Measurements from ENCODE around the gene RNASET2. TPM values are rescaled to one million over a fixed set of nuclear protein-coding genes. Genes with fewer than 3 reads are reported as not detected.
A peak's percentile ranks its signal among the peaks of the same experiment; 100 is the strongest.

Gene RNASET2
- total and polyA plus RNA-seq, 2 of the 13 experiments (the other 11 are each of a cell fraction or from before 2014, with no cell fraction given), result 44.6 to 597 TPM

GRCh38 chr6:166955865-166956443 is 396 bp downstream of the RNASET2 start (continued):
- TF ChIP-seq ZNF674 (CRISPR knock-in tag; IDR thresholded peaks at IDR 0.05; ENCODE audit: low read depth) (0 out of 2 replicates have a peak, but pooled peaks have one; percentile 21), ZFP82 (CRISPR knock-in tag; IDR thresholded peaks at IDR 0.05; ENCODE audit: borderline replicate concordance) (peak; percentile 99; the same call in 1 of the 2 replicates), ZSCAN22 (CRISPR knock-in tag; IDR thresholded peaks at IDR 0.05) (peak; percentile 56; the same call in 1 of the 2 replicates), FOXM1 (CRISPR knock-in tag; IDR thresholded peaks at IDR 0.05) (0 out of 2 replicates have a peak, but pooled peaks have one; percentile 12), ZNF33A (CRISPR knock-in tag; IDR thresholded peaks at IDR 0.05; ENCODE audit: borderline replicate concordance) (peak; percentile 67; the same call in 1 of the 2 replicates), FUBP1 (CRISPR knock-in tag; IDR thresholded peaks at IDR 0.05; ENCODE audit: borderline replicate concordance) (0 out of 2 replicates have a peak, but pooled peaks have one; percentile 32), IRX3 (CRISPR knock-in tag; IDR thresholded peaks at IDR 0.05; ENCODE audit: borderline replicate concordance, low read depth) (0 out of 2 replicates have a peak, but pooled peaks have one; percentile 5), ZKSCAN5 (CRISPR knock-in tag; IDR thresholded peaks at IDR 0.05) (no peak), ZSCAN20 (CRISPR knock-in tag; IDR thresholded peaks at IDR 0.05; ENCODE audit: borderline replicate concordance) (peak; percentile 34; the same call in 1 of the 2 replicates), ZNF770 (CRISPR knock-in tag; IDR thresholded peaks at IDR 0.05) (peak; percentile 35; the same call in 1 of the 2 replicates), ZNF776 (CRISPR knock-in tag; IDR thresholded peaks at IDR 0.05) (0 out of 2 replicates have a peak, but pooled peaks have one; percentile 40), ZNF282 (IDR thresholded peaks at IDR 0.05; ENCODE audit: partially characterized antibody) (no peak), ZFAT (CRISPR knock-in tag; conservative IDR thresholded peaks at IDR 0.05) (0 out of 2 replicates have a peak, but pooled peaks have one; percentile 32), SMC3 (IDR thresholded peaks at IDR 0.05; ENCODE audit: low read length) (no peak), ZHX1 (CRISPR knock-in tag; IDR thresholded peaks at IDR 0.05; ENCODE audit: low read depth) (peak; percentile 2; the same call in 1 of the 2 replicates), ZNF816 (CRISPR knock-in tag; IDR thresholded peaks at IDR 0.05; ENCODE audit: borderline replicate concordance) (peak; percentile 30), ZNF841 (CRISPR knock-in tag; IDR thresholded peaks at IDR 0.05; ENCODE audit: borderline replicate concordance) (peak; percentile 79), ZNF333 (CRISPR knock-in tag; IDR thresholded peaks at IDR 0.05; ENCODE audit: borderline replicate concordance) (no peak; the same call in 1 of the 2 replicates), STAG1 (CRISPR knock-in tag; IDR thresholded peaks at IDR 0.05) (peak; percentile 11; the same call in 1 of the 2 replicates), ZNF337 (CRISPR knock-in tag; IDR thresholded peaks at IDR 0.05; ENCODE audit: borderline replicate concordance, low read depth) (0 out of 2 replicates have a peak, but pooled peaks have one; percentile 55)

Measured in HepG2 (cell line).